ENCODE results near the gene R3HDML. TPM values are rescaled to one million over a fixed set of nuclear protein-coding genes. Genes with fewer than 3 reads are reported as not detected.

R3HDML gene
- total RNA-seq, 1 donor from 2014 or later = not detected

GRCh38 chr20:44370639-44371218, 33.9 kb downstream of the R3HDML start:
- H3K27me3 Mint-ChIP-seq (ENCODE audit: unreplicated experiment) = peaks cover 9% of the 10 kb centered on the region
- TF ChIP-seq CTCF (IDR thresholded peaks at IDR 0.05) = no peak
- H3K36me3 Mint-ChIP-seq (ENCODE audit: unreplicated experiment) = no peaks in the 10 kb centered on the region
- H3K9me3 Mint-ChIP-seq (ENCODE audit: unreplicated experiment) = no peaks in the 10 kb centered on the region
- H3K27ac Mint-ChIP-seq (ENCODE audit: unreplicated experiment) = no peak overlapping the region
- no peak for DNase-seq (ENCODE audit: extremely low spot score, unreplicated experiment)
- H3K4me1 Mint-ChIP-seq (ENCODE audit: unreplicated experiment) = peaks cover 4% of the 10 kb centered on the region
- H3K4me3 Mint-ChIP-seq (ENCODE audit: unreplicated experiment) = no peak overlapping the region

- TF ChIP-seq CTCF (IDR thresholded peaks at IDR 0.05) = no peak
- no peak overlapping the region for H3K27ac Mint-ChIP-seq (ENCODE audit: unreplicated experiment)
- no peak for DNase-seq (ENCODE audit: extremely low spot score, unreplicated experiment)
- peaks cover 20% of the 10 kb centered on the region for H3K27me3 Mint-ChIP-seq (ENCODE audit: unreplicated experiment)
- no peaks in the 10 kb centered on the region for H3K9me3 Mint-ChIP-seq (ENCODE audit: unreplicated experiment)
- no peaks in the 10 kb centered on the region for H3K4me1 Mint-ChIP-seq (ENCODE audit: unreplicated experiment)
- H3K4me3 Mint-ChIP-seq (ENCODE audit: unreplicated experiment) = no peak overlapping the region
- H3K36me3 Mint-ChIP-seq (ENCODE audit: unreplicated experiment) = no peaks in the 10 kb centered on the region
These were observed 45.8 kb downstream of the R3HDML start for GRCh38 chr20:44382641-44383040.

- H3K4me3 Mint-ChIP-seq (ENCODE audit: unreplicated experiment) = no peak overlapping the region
- H3K27me3 Mint-ChIP-seq (ENCODE audit: unreplicated experiment) = peaks cover 30% of the 10 kb centered on the region
- peaks cover 3% of the 10 kb centered on the region for H3K4me1 Mint-ChIP-seq (ENCODE audit: unreplicated experiment)
- TF ChIP-seq CTCF (IDR thresholded peaks at IDR 0.05) = peak; percentile 90
- DNase-seq (ENCODE audit: extremely low spot score, unreplicated experiment) = peak; percentile 91
- no peaks in the 10 kb centered on the region for H3K36me3 Mint-ChIP-seq (ENCODE audit: unreplicated experiment)
- H3K27ac Mint-ChIP-seq (ENCODE audit: unreplicated experiment) = no peak overlapping the region
- no peaks in the 10 kb centered on the region for H3K9me3 Mint-ChIP-seq (ENCODE audit: unreplicated experiment)
These were observed 47.7 kb downstream of the R3HDML start for GRCh38 chr20:44384423-44385027.

GRCh38 chr20:44388466-44389023, 51.7 kb downstream of the R3HDML start:
- Mint-ChIP-seq H3K9me3 (ENCODE audit: unreplicated experiment) (no peaks in the 10 kb centered on the region), H3K36me3 (ENCODE audit: unreplicated experiment) (no peaks in the 10 kb centered on the region), H3K27ac (ENCODE audit: unreplicated experiment) (no peak overlapping the region), H3K4me1 (ENCODE audit: unreplicated experiment) (peaks cover 3% of the 10 kb centered on the region), H3K4me3 (ENCODE audit: unreplicated experiment) (peak overlapping the region; percentile 44), H3K27me3 (ENCODE audit: unreplicated experiment) (peaks cover 14% of the 10 kb centered on the region)
- peak; percentile 82 for TF ChIP-seq CTCF (IDR thresholded peaks at IDR 0.05)
- DNase-seq (ENCODE audit: extremely low spot score, unreplicated experiment) = no peak

GRCh38 chr20:44389871-44390270, 53.0 kb downstream of the R3HDML start:
- Mint-ChIP-seq H3K4me3 (ENCODE audit: unreplicated experiment) (no peak overlapping the region), H3K27me3 (ENCODE audit: unreplicated experiment) (peaks cover 14% of the 10 kb centered on the region), H3K4me1 (ENCODE audit: unreplicated experiment) (peaks cover 3% of the 10 kb centered on the region), H3K36me3 (ENCODE audit: unreplicated experiment) (no peaks in the 10 kb centered on the region), H3K9me3 (ENCODE audit: unreplicated experiment) (no peaks in the 10 kb centered on the region), H3K27ac (ENCODE audit: unreplicated experiment) (no peak overlapping the region)
- no peak for TF ChIP-seq CTCF (IDR thresholded peaks at IDR 0.05)
- no peak for DNase-seq (ENCODE audit: extremely low spot score, unreplicated experiment)

All from osteocyte (in vitro differentiated cells).